Activated T-helper 17 cell treated with anti-CD3 and anti-CD28 coated beads, Interleukin-2, amount 50 U/mL, for 72 hours (primary cell): ENCODE measurements around the gene GABRR1. TPM values are rescaled to one million over a fixed set of nuclear protein-coding genes. Genes with fewer than 3 reads are reported as not detected.
"Not testable (repeated sequence)": the region's sequence is repeated elsewhere in the genome, so short reads cannot be mapped to it uniquely, and the experiment has no call there.

Experiments used
- ATAC-seq: fragments of 150-1000 bp; cut with Tn5 transposase; replicated peaks from 2 replicates; pipeline ENCODE4 v1.10.0; 2021; ENCODE audit warnings: mild to moderate bottlenecking, moderate library complexity
- H3K27ac Mint-ChIP-seq: one replicate; pipeline ENCODE4 v1.8.0; 2022; ENCODE audit warnings: mixed read lengths
- H3K27me3 Mint-ChIP-seq: one replicate; pipeline ENCODE4 v1.8.0; 2022; ENCODE audit warnings: mixed read lengths
- H3K36me3 Mint-ChIP-seq: one replicate; pipeline ENCODE4 v1.8.0; 2022; ENCODE audit warnings: low read depth, mild to moderate bottlenecking, mixed read lengths
- H3K4me1 Mint-ChIP-seq: one replicate; pipeline ENCODE4 v1.8.0; 2022; ENCODE audit warnings: mixed read lengths
- H3K4me3 Mint-ChIP-seq: one replicate; pipeline ENCODE4 v1.8.0; 2022; ENCODE audit warnings: mild to moderate bottlenecking, mixed read lengths
- H3K9me3 Mint-ChIP-seq: one replicate; pipeline ENCODE4 v1.8.0; 2022; ENCODE audit warnings: mixed read lengths
- total RNA-seq, 2 donors: library from RNA; stranded (reverse); gene quantifications; one replicate each; pipeline ENCODE4 v1.2.3, GENCODE V29; 2022

The GABRR1 gene
- total RNA-seq, 2 donors from 2014 or later: not detected

DNA sequence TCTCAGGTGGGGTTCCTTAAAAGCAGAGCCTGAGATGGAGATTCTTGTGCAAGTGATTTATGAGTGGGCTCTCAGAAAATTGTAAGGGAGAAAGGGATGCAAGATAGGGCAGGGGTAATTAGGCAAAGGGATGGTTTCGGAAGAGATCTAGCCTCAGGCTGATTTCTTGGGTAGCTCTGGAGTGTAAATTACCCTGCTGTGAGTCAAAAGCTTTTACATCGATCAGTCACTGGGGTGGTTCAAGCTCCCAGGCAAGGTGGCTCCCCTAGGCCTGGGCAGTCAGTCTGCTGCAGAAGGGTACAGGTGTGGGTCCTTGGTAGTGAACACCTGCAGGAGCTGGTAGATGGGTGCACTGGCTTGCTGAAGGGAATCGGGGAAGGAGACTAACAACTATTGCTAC lies 82.4 kb downstream of the GABRR1 start:
- H3K9me3 Mint-ChIP-seq: no peaks in the 10 kb centered on the region
- no peak overlapping the region for H3K4me3 Mint-ChIP-seq
- H3K27me3 Mint-ChIP-seq: no peaks in the 10 kb centered on the region
- no peak overlapping the region for H3K27ac Mint-ChIP-seq
- H3K4me1 Mint-ChIP-seq: no peaks in the 10 kb centered on the region
- H3K36me3 Mint-ChIP-seq: no peaks in the 10 kb centered on the region
- ATAC-seq: no peak

DNA sequence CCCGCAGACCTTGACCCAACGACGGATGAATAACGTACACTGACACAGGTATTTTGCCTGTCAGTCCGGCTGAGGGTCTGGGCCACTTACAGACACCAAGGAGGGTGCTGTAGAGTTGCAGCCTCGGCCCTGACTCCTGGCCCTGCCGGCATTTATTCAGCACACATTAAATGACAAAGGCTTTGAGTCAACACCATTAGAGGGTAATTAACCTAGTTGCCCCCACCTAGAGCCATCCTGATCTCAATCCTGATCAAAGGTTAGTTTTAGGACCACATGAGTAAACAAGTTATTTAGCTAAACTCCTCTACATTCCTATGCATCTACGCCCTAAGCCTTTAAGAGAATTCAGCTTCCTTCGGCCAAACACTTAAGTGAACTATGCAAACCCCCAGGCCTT lies 83.2 kb downstream of the GABRR1 start:
- H3K4me3 Mint-ChIP-seq: no peak overlapping the region
- no peaks in the 10 kb centered on the region for H3K36me3 Mint-ChIP-seq
- no peak for ATAC-seq
- H3K9me3 Mint-ChIP-seq: no peaks in the 10 kb centered on the region
- H3K27ac Mint-ChIP-seq: no peak overlapping the region
- H3K4me1 Mint-ChIP-seq: no peaks in the 10 kb centered on the region
- H3K27me3 Mint-ChIP-seq: no peaks in the 10 kb centered on the region

DNA sequence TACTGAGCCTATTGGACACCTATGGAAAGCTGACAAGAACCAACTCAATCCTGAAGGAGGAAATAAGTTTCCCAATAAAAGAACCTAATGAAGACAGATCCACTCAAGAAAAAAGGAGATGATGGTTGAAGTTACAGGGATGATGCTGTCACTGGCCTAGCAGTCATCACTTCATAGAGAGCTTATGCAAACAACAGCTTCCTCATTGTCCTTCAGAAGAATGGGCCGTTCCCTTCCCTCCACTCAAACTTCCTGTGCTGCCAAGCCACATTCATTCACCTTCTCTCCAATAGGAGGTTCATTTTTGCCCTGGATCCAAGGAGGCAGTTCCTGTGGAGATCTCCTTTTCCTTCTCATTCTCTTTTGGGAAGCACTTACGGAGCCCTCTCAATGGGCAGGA lies 85.1 kb downstream of the GABRR1 start:
- Mint-ChIP-seq H3K27ac (no peak overlapping the region), H3K4me3 (no peak overlapping the region), H3K27me3 (no peaks in the 10 kb centered on the region), H3K9me3 (peaks cover 3% of the 10 kb centered on the region), H3K36me3 (no peaks in the 10 kb centered on the region), H3K4me1 (no peaks in the 10 kb centered on the region)
- no peak for ATAC-seq

DNA sequence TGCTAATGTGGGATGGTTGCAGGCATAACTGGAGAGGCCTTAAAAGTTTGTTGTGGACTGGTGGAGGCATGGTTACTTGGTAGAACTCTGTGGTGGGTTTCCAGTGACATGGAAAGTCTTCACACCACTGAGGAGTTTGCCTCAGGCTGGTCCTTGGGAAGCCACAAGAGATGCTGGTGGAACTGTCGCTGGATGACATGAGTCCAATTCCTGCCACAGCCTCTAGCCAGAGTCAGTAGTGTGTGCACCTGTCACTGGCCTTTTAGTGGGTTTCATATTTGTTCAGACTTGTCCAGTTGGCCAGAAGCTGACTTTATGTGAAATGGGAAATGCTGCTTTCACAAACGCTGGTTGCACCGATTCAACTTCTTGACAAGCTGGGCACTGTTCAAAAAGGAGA lies 85.6 kb downstream of the GABRR1 start:
- Mint-ChIP-seq H3K36me3 (no peaks in the 10 kb centered on the region), H3K27ac (no peak overlapping the region), H3K9me3 (peaks cover 3% of the 10 kb centered on the region), H3K27me3 (no peaks in the 10 kb centered on the region), H3K4me3 (no peak overlapping the region), H3K4me1 (no peaks in the 10 kb centered on the region)
- no peak for ATAC-seq

DNA sequence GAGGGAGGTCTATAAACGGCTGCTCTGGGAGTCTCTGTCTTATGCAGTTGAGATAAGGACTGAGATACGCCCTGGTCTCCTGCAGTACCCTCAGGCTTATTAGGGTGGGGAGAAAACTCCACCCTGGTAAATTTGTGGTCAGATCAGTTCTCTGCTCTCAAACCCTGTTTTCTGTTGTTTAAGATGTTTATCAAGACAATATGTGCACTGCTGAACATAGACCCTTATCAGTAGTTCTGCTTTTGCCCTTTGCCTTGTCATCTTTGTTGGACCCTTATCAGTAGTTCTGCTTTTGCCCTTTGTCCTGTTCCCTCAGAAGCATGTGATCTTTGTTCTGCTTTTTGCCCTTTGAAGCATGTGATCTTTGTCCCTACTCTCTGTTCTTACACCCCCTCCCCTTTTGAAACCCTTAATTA lies 88.9 kb downstream of the GABRR1 start:
- H3K27me3 Mint-ChIP-seq, H3K9me3 Mint-ChIP-seq, H3K36me3 Mint-ChIP-seq, ATAC-seq, H3K4me1 Mint-ChIP-seq, H3K27ac Mint-ChIP-seq, H3K4me3 Mint-ChIP-seq: not testable (repeated sequence)

Other genes with a start within 250 kb of the GABRR1 start
- gene PNRC1, start 136.6 kb downstream of the GABRR1 start, total RNA-seq: 100 to 1,000 TPM in 1 of 2 donors, 10 to 100 TPM in 1; 61.5 to 363 TPM
- gene SRSF12, start 99.3 kb downstream of the GABRR1 start, total RNA-seq: 1 to 10 TPM in 1 of 2 donors, not detected in 1; 1.1 TPM
- gene PM20D2, start 71.3 kb downstream of the GABRR1 start, total RNA-seq: 1 to 10 TPM; 7.9 to 9.2 TPM
- under 1 TPM; 0.64 to 0.71 TPM for gene GABRR2, start 97.9 kb upstream of the GABRR1 start, total RNA-seq
- 10 to 100 TPM; 18.1 to 25.4 TPM for gene UBE2J1, start 135.4 kb upstream of the GABRR1 start, total RNA-seq
- gene RRAGD, start 194.9 kb upstream of the GABRR1 start, total RNA-seq: 10 to 100 TPM in 1 of 2 donors, 1 to 10 TPM in 1; 8.8 to 22.3 TPM
- 1 to 10 TPM; 1.6 to 3.8 TPM for gene ANKRD6, start 215.8 kb upstream of the GABRR1 start, total RNA-seq